GM04503 (cell line): ENCODE results near the gene UGT2A1.

Experiments used
- DNase-seq: peaks from one replicate; pipeline ENCODE4 v3.0.0-alpha.2; 2012; ENCODE audit warnings: low read depth

UGT2A1 gene

DNA sequence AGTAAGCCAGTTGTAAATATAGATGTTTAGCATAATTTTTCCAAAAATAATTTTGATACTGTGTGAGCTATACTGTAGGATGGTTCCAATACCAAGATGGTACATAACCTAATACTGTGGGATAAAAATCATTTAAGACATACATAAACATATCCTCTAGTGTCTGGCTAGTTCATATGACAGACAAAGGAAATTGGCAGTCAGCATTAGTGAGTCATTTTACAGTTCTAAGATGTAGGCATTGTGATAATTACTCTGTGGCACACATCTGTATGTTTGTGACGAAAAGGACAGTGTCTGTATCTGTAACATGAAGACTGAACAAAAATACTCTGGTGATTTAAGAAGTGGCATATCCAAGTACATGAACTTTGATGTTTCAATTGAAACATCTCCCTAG lies 63.2 kb downstream of the UGT2A1 start:
- DNase-seq: no peak

DNA sequence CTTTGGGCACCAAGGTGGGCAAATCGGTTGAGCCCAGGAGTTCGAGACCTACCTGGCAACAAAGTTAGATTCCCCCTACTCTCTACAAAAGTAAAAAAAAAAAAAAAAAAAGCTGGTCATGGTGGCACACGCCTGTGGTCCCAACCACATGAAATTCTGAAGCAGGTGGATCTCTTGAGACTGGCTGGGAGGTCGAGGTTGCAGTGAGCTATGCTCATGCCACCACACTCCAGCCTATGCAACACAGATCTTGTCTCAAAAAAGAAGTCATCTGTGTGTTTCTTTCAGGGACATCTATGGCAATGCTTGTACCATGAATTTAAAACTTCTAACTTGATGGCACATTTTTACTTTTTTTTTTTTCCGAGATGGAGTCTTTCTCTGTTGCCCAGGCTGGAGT lies 68.9 kb downstream of the UGT2A1 start:
- DNase-seq: no peak

DNA sequence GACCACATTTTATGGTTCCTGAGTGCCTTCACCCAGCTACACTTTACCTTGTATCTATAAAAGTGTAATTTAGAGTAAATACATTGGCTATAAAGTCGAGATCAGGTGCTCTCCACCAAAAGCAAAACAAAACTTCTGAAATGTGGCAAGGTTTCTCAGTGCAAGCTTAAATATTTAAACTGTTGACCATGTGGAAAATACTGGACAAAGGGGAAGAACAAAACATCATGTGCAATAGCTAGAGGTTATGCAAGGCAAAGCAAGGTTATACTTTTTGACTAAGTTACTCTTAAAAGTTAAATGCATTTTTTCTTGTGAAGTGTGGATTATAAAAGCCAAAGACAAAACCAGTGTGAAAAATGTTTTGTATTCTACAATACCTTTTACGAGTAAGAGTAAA lies 69.5 kb downstream of the UGT2A1 start:
- no peak for DNase-seq

DNA sequence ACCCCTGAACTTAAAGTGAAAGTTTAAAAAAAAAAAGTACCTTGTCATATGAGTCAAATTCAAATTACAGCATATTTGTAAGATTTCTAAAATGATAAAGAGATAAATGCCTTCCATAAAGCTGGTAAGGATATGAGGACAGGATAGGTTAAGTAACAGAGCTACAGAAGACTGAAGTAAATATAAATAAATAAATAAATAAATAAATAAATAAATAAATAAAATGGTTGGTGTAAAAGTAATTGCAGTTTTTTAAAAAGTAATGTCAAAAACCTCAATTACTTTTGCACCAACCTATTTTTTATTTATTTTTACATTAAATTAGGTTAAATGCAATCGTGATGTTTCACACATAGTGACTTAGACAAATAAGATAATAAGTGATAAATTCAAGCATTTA lies 75.8 kb downstream of the UGT2A1 start:
- DNase-seq: no peak

DNA sequence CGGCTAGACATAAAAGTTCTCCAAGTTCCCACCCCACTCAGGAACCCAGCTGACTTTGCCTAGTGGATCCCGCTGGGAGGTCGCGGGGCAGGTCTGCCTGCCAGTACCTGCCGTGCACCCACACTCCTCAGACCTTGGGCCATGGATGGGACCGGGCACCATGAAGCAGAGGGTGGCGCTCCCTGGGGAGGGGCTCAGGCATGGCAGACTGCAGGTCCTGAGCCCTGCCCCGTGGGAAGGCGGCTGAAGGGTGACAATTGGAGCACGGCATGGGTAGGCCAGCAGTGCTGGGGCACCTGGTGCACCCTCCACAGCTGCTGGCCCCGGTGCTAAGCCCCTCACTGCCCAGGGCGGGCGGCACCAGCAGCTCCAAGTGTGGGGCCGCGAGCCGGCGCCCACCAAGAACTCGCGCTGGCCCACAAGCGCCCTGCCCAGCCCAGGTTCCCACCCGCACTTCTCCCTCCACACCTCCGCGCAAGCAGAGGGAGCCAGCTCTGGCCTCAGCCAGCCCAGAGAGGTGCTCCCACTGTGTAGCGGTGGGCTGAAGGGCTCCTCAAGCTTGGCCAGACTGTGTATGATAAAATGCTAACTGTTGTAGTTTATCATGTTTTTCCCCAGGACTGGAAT lies 76.7 kb downstream of the UGT2A1 start:
- DNase-seq: no peak

DNA sequence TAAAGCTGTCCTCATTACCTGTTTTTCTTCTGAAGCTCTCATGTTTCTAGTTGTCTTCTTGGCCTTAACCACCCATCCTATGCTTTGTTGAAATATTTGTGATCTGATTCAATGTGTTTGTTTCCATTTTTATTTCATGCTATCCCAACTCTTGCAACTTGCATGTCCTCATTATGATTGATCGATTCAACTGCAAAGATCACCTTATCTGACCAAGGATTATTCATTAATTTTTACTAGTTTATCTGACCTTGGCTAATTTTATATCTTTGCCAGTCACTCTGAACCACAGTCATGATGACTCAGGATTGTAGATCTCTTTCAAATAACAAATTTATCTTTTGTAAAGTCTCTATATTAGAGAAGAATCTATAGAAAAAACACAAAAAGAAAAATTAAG lies 84.3 kb downstream of the UGT2A1 start:
- DNase-seq: no peak

DNA sequence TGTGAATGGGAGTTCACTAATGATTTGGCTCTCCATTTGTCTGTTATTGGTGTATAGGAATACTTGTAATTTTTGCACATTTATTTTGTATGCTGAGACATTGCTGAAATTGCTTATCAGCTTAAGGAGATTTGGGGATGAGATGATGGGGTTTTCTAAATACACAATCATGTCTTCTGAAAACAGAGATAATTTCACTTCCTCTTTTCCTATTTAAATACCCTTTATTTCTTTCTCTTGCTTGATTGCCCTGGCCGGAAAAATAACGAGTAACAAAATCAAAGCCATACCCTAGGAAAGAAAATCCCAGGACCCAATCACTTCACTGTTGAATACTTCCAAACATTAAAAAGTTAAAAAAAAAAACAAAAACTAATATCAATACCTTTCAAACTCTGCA lies 89.6 kb downstream of the UGT2A1 start:
- no peak for DNase-seq

DNA sequence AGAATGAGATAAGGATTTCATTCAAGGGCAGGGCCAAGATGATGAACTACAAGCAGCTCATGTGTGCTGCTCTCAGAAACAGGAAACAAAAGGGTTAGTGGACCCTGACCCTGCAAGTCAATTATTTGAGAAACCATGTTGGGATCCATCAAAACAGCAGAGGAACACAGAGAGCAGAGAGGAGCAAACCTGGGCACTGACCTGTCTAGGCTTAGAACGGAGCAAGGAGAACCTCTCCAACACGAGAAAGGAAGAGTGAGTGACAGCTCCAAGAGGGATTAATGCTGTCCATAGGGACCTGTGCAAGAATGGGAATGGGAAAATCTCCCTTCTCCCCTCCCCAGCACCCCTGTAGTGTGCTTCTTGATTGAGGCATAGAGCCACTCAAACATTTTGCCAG lies 103.4 kb downstream of the UGT2A1 start:
- DNase-seq: no peak

DNA sequence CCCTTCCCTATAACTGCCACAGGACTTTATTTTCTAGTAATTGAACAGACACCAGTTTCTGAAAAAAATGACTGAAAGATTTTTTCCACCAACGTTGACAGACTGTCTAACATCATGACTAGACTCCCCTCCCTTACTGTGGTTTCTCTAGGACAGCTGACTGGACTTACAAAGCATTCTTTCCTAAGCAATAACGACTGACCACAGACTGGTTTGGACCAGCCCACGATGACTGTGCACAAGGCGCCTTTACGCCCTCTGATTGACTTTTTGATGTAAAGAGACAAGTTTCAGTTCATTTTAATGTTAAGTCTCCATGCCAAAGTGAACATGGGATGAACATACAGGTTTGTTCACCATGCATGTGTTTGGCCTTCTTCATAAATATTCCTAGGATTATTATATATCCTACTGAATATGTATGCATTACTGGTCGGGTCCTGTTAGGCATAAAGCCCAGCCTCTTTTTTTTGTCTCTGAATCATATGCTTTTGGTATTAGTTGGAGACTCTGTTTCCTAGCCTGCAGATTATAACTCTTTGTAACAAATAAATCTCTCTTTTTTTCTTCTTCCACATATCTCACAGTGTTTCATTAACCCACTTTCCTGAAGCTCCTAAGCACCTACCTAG lies 106.8 kb downstream of the UGT2A1 start:
- DNase-seq: no peak
